ENCODE results near the gene HMOX2. TPM values are rescaled to one million over a fixed set of nuclear protein-coding genes. Genes with fewer than 3 reads are reported as not detected.

HMOX2 gene
- total and polyA plus RNA-seq, 2 of the 13 experiments (the other 11 are each of a cell fraction or from before 2014, with no cell fraction given), result 60.3 to 70.4 TPM

- TF ChIP-seq, protein P1, sequence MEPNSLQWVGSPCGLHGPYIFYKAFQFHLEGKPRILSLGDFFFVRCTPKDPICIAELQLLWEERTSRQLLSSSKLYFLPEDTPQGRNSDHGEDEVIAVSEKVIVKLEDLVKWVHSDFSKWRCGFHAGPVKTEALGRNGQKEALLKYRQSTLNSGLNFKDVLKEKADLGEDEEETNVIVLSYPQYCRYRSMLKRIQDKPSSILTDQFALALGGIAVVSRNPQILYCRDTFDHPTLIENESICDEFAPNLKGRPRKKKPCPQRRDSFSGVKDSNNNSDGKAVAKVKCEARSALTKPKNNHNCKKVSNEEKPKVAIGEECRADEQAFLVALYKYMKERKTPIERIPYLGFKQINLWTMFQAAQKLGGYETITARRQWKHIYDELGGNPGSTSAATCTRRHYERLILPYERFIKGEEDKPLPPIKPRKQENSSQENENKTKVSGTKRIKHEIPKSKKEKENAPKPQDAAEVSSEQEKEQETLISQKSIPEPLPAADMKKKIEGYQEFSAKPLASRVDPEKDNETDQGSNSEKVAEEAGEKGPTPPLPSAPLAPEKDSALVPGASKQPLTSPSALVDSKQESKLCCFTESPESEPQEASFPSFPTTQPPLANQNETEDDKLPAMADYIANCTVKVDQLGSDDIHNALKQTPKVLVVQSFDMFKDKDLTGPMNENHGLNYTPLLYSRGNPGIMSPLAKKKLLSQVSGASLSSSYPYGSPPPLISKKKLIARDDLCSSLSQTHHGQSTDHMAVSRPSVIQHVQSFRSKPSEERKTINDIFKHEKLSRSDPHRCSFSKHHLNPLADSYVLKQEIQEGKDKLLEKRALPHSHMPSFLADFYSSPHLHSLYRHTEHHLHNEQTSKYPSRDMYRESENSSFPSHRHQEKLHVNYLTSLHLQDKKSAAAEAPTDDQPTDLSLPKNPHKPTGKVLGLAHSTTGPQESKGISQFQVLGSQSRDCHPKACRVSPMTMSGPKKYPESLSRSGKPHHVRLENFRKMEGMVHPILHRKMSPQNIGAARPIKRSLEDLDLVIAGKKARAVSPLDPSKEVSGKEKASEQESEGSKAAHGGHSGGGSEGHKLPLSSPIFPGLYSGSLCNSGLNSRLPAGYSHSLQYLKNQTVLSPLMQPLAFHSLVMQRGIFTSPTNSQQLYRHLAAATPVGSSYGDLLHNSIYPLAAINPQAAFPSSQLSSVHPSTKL (CRISPR knock-in tag; IDR thresholded peaks at IDR 0.05), result peak; percentile 84
- TF ChIP-seq ZNF598 (CRISPR knock-in tag; IDR thresholded peaks at IDR 0.05; ENCODE audit: borderline replicate concordance) (peak; percentile 98), SATB2 (CRISPR knock-in tag; IDR thresholded peaks at IDR 0.05) (peak; percentile 98), TSC22D2 (CRISPR knock-in tag; IDR thresholded peaks at IDR 0.05; ENCODE audit: borderline replicate concordance) (peak; percentile 99), FOXA3 (CRISPR knock-in tag; IDR thresholded peaks at IDR 0.05) (peak; percentile 90), SRSF1 (optimal IDR thresholded peaks at IDR 0.05; ENCODE audit: low read depth, low read length) (no peak), ZNF44 (CRISPR knock-in tag; IDR thresholded peaks at IDR 0.05) (peak; percentile 99), SSRP1 (CRISPR knock-in tag; IDR thresholded peaks at IDR 0.05) (no peak), PRDM15 (CRISPR knock-in tag; IDR thresholded peaks at IDR 0.05) (peak; percentile 80), FOXC1 (CRISPR knock-in tag; IDR thresholded peaks at IDR 0.05; ENCODE audit: borderline replicate concordance) (peak; percentile 100), NBN (conservative IDR thresholded peaks at IDR 0.05) (no peak), SIN3B (IDR thresholded peaks at IDR 0.05; ENCODE audit: low read length) (no peak), NFIB (CRISPR knock-in tag; IDR thresholded peaks at IDR 0.05; ENCODE audit: borderline replicate concordance) (0 out of 2 replicates have a peak, but pooled peaks have one; percentile 90), ZSCAN29 (CRISPR knock-in tag; conservative IDR thresholded peaks at IDR 0.05) (peak; percentile 87; the same call in 1 of the 2 replicates), GATAD1 (CRISPR knock-in tag; IDR thresholded peaks at IDR 0.05) (peak; percentile 85), PRMT3 (CRISPR knock-in tag; IDR thresholded peaks at IDR 0.05; ENCODE audit: borderline replicate concordance, low read depth) (peak; percentile 98), MTA3 (CRISPR knock-in tag; IDR thresholded peaks at IDR 0.05) (no peak)
- TF ChIP-seq, protein P2, sequence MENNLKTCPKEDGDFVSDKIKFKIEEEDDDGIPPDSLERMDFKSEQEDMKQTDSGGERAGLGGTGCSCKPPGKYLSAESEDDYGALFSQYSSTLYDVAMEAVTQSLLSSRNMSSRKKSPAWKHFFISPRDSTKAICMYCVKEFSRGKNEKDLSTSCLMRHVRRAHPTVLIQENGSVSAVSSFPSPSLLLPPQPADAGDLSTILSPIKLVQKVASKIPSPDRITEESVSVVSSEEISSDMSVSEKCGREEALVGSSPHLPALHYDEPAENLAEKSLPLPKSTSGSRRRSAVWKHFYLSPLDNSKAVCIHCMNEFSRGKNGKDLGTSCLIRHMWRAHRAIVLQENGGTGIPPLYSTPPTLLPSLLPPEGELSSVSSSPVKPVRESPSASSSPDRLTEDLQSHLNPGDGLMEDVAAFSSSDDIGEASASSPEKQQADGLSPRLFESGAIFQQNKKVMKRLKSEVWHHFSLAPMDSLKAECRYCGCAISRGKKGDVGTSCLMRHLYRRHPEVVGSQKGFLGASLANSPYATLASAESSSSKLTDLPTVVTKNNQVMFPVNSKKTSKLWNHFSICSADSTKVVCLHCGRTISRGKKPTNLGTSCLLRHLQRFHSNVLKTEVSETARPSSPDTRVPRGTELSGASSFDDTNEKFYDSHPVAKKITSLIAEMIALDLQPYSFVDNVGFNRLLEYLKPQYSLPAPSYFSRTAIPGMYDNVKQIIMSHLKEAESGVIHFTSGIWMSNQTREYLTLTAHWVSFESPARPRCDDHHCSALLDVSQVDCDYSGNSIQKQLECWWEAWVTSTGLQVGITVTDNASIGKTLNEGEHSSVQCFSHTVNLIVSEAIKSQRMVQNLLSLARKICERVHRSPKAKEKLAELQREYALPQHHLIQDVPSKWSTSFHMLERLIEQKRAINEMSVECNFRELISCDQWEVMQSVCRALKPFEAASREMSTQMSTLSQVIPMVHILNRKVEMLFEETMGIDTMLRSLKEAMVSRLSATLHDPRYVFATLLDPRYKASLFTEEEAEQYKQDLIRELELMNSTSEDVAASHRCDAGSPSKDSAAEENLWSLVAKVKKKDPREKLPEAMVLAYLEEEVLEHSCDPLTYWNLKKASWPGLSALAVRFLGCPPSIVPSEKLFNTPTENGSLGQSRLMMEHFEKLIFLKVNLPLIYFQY (CRISPR knock-in tag; IDR thresholded peaks at IDR 0.05; ENCODE audit: borderline replicate concordance), result peak; percentile 91
Observed at GRCh38 chr16:4538350-4539235, 62.4 kb downstream of the HMOX2 start, which contains the start of gene CDIP1 (continued).
